HCT116 (cell line): ENCODE results near the gene CCNL1.

Experiments
- CEBPB ChIP-seq: IDR thresholded peaks from 2 replicates; pipeline ENCODE4 v1.6.1; 2012; ENCODE audit warnings: low read depth
- EZH2 ChIP-seq: fragments of 200-600 bp; sonication (generic); IDR thresholded peaks from 2 replicates; pipeline ENCODE4 v1.6.1; 2017; ENCODE audit warnings: antibody characterized with exemption, mixed run types
- EZH2phosphoT487 ChIP-seq: fragments of 200-600 bp; IDR thresholded peaks from 2 replicates; pipeline ENCODE4 v1.6.1; 2018; ENCODE audit warnings: antibody characterized with exemption, borderline replicate concordance
- POLR2A ChIP-seq: IDR thresholded peaks from 2 replicates; pipeline ENCODE4 v1.7.0; 2011; ENCODE audit warnings: borderline replicate concordance; ENCODE audit not compliant: insufficient read depth, insufficient read length; ENCODE audit errors: extremely low read depth
- RAD21 ChIP-seq: IDR thresholded peaks from 2 replicates; pipeline ENCODE4 v1.6.1; 2012; ENCODE audit warnings: low read depth, mild to moderate bottlenecking
- SIN3A ChIP-seq: IDR thresholded peaks from 2 replicates; pipeline ENCODE4 v1.6.1; 2012; ENCODE audit warnings: low read depth
- SRF ChIP-seq: IDR thresholded peaks from 2 replicates; pipeline ENCODE4 v1.6.1; 2012; ENCODE audit warnings: low read depth
- YY1 ChIP-seq: IDR thresholded peaks from 2 replicates; pipeline ENCODE4 v1.6.1; 2011; ENCODE audit warnings: low read length, low read depth, moderate library complexity, mild to moderate bottlenecking; ENCODE audit not compliant: insufficient replicate concordance; ENCODE audit errors: extremely low read depth
- ZFX ChIP-seq: fragments of 450-650 bp; IDR thresholded peaks from 2 replicates; pipeline ENCODE4 v1.6.1; 2017
- TF ChIP-seq, protein P1 (sequence below), 3 experiments: fragments of 200-600 bp in 1 of 3; sonication (generic) in 1 of 3; IDR thresholded peaks in 2 of 3; conservative IDR thresholded peaks in 1 of 3; 2 replicates each; pipeline ENCODE4 v1.5.1; 2012 to 2017; ENCODE audit warnings: low read depth in 2 of 3, low read length in 2 of 3, antibody characterized with exemption in 1 of 3, borderline replicate concordance in 1 of 3, control low read depth in 1 of 3, mild to moderate bottlenecking in 1 of 3, mixed read lengths in 1 of 3, mixed run types in 1 of 3, moderate library complexity in 1 of 3; ENCODE audit not compliant: insufficient read depth in 1 of 3
- TF ChIP-seq, protein P2 (sequence below): IDR thresholded peaks from 2 replicates; pipeline ENCODE4 v1.6.1; 2011; ENCODE audit warnings: mild to moderate bottlenecking, low read length, moderate library complexity; ENCODE audit not compliant: insufficient replicate concordance; ENCODE audit errors: extremely low read depth
- TF ChIP-seq, protein P3 (sequence below): IDR thresholded peaks from 2 replicates; pipeline ENCODE4 v1.6.1; 2012; ENCODE audit warnings: low read depth
- TF ChIP-seq, protein P4 (sequence below): IDR thresholded peaks from 2 replicates; pipeline ENCODE4 v1.6.1; 2012

DNA sequence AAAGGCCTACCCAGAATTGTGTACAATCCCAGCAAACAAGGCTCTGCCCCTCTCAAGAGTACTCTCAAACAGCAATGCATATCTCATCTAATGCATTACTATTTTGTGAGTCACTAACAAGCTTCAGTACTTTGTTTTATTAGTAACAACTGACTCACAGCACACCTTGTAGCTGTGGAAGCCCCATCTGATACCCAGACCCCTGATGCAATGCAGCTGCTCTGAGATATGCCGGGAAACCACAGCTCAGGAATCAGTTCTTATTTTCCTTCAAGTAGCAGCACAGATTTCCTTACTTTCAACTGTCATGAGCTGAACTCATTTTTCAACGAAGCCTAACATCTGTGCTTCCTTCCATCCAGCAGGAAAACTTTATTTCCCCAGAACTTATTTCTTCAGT, 37.8 kb downstream of the CCNL1 start:
- no peak for TF ChIP-seq RAD21
- TF ChIP-seq, protein P1, sequence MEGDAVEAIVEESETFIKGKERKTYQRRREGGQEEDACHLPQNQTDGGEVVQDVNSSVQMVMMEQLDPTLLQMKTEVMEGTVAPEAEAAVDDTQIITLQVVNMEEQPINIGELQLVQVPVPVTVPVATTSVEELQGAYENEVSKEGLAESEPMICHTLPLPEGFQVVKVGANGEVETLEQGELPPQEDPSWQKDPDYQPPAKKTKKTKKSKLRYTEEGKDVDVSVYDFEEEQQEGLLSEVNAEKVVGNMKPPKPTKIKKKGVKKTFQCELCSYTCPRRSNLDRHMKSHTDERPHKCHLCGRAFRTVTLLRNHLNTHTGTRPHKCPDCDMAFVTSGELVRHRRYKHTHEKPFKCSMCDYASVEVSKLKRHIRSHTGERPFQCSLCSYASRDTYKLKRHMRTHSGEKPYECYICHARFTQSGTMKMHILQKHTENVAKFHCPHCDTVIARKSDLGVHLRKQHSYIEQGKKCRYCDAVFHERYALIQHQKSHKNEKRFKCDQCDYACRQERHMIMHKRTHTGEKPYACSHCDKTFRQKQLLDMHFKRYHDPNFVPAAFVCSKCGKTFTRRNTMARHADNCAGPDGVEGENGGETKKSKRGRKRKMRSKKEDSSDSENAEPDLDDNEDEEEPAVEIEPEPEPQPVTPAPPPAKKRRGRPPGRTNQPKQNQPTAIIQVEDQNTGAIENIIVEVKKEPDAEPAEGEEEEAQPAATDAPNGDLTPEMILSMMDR (IDR thresholded peaks at IDR 0.05 in 2 of 3, conservative IDR thresholded peaks at IDR 0.05 in 1 of 3; ENCODE audit: borderline replicate concordance in 1 of 3, insufficient read depth in 1 of 3, low read depth in 2 of 3, low read length in 2 of 3) = no peak
- no peak for TF ChIP-seq POLR2A
- TF ChIP-seq EZH2 = no peak
- TF ChIP-seq EZH2phosphoT487 = no peak
- TF ChIP-seq ZFX = no peak
- no peak for TF ChIP-seq SRF
- TF ChIP-seq CEBPB = no peak
- TF ChIP-seq, protein P2, sequence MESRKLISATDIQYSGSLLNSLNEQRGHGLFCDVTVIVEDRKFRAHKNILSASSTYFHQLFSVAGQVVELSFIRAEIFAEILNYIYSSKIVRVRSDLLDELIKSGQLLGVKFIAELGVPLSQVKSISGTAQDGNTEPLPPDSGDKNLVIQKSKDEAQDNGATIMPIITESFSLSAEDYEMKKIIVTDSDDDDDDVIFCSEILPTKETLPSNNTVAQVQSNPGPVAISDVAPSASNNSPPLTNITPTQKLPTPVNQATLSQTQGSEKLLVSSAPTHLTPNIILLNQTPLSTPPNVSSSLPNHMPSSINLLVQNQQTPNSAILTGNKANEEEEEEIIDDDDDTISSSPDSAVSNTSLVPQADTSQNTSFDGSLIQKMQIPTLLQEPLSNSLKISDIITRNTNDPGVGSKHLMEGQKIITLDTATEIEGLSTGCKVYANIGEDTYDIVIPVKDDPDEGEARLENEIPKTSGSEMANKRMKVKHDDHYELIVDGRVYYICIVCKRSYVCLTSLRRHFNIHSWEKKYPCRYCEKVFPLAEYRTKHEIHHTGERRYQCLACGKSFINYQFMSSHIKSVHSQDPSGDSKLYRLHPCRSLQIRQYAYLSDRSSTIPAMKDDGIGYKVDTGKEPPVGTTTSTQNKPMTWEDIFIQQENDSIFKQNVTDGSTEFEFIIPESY = no peak
- peak; percentile 18 for TF ChIP-seq YY1
- TF ChIP-seq, protein P3, sequence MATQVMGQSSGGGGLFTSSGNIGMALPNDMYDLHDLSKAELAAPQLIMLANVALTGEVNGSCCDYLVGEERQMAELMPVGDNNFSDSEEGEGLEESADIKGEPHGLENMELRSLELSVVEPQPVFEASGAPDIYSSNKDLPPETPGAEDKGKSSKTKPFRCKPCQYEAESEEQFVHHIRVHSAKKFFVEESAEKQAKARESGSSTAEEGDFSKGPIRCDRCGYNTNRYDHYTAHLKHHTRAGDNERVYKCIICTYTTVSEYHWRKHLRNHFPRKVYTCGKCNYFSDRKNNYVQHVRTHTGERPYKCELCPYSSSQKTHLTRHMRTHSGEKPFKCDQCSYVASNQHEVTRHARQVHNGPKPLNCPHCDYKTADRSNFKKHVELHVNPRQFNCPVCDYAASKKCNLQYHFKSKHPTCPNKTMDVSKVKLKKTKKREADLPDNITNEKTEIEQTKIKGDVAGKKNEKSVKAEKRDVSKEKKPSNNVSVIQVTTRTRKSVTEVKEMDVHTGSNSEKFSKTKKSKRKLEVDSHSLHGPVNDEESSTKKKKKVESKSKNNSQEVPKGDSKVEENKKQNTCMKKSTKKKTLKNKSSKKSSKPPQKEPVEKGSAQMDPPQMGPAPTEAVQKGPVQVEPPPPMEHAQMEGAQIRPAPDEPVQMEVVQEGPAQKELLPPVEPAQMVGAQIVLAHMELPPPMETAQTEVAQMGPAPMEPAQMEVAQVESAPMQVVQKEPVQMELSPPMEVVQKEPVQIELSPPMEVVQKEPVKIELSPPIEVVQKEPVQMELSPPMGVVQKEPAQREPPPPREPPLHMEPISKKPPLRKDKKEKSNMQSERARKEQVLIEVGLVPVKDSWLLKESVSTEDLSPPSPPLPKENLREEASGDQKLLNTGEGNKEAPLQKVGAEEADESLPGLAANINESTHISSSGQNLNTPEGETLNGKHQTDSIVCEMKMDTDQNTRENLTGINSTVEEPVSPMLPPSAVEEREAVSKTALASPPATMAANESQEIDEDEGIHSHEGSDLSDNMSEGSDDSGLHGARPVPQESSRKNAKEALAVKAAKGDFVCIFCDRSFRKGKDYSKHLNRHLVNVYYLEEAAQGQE = no peak
- TF ChIP-seq, protein P4, sequence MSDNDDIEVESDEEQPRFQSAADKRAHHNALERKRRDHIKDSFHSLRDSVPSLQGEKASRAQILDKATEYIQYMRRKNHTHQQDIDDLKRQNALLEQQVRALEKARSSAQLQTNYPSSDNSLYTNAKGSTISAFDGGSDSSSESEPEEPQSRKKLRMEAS = no peak
- TF ChIP-seq SIN3A = no peak
